Measurements from ENCODE around the gene NDUFA6.

Gene NDUFA6

DNA sequence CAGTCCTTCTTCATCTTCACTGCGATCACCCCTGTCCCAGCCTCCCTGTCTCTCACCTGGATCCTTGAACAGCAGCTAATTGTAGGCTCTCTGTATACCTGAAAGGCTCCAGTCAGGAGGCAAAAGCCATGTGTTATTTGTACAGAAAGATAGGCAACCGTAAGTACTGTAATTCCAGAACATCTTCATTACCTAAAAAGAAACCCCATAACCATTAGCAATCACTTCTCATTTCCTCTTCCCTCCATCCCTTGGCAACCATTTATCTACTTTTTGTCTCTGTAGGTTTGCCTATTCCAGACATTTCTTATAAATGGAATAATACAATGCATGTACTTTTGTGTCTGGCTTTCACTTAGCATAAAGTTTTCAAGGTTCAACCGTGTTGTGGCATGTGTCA is 37.8 kb downstream of the NDUFA6 start:
- no peak for DNase-seq (ENCODE audit: low read depth)
- no peak overlapping the region for H3K4me3 ChIP-seq (ENCODE audit: low read depth, low read length)
- TF ChIP-seq CTCF (conservative IDR thresholded peaks at IDR 0.05; ENCODE audit: low read depth, low read length): no peak

GRCh38 chr22:42050641-42051180 is 39.9 kb downstream of the NDUFA6 start:
- H3K4me3 ChIP-seq (ENCODE audit: low read depth, low read length): no peak overlapping the region
- no peak for DNase-seq (ENCODE audit: low read depth)
- TF ChIP-seq CTCF (conservative IDR thresholded peaks at IDR 0.05; ENCODE audit: low read depth, low read length): no peak

GRCh38 chr22:42041784-42042183 is 48.8 kb downstream of the NDUFA6 start:
- TF ChIP-seq CTCF (conservative IDR thresholded peaks at IDR 0.05; ENCODE audit: low read depth, low read length): no peak
- no peak for DNase-seq (ENCODE audit: low read depth)
- no peak overlapping the region for H3K4me3 ChIP-seq (ENCODE audit: low read depth, low read length)

GRCh38 chr22:42039271-42039670 is 51.3 kb downstream of the NDUFA6 start:
- no peak for DNase-seq (ENCODE audit: low read depth)
- H3K4me3 ChIP-seq (ENCODE audit: low read depth, low read length): no peak overlapping the region
- TF ChIP-seq CTCF (conservative IDR thresholded peaks at IDR 0.05; ENCODE audit: low read depth, low read length): no peak

Data from choroid plexus epithelial cell (primary cell).